Glomerular endothelial cell (primary cell): ENCODE results near the gene LHFPL3. TPM values are rescaled to one million over a fixed set of nuclear protein-coding genes. Genes with fewer than 3 reads are reported as not detected.

Source experiments
- DNase-seq: peaks from one replicate; pipeline ENCODE4 v3.0.0-alpha.2; 2011; ENCODE audit warnings: low read depth, low spot score; ENCODE audit errors: extremely low read depth
- total RNA-seq: library from RNA; depleted of rRNA; stranded (reverse); fragments of >200 nt; gene quantifications from 2 replicates; pipeline ENCODE4 v1.2.3, GENCODE V29; 2015

LHFPL3 gene
- total RNA-seq, 1 donor from 2014 or later: not detected

- no peak for DNase-seq
These were observed 496.7 kb downstream of the LHFPL3 start for GRCh38 chr7:104825099-104825498.

DNA sequence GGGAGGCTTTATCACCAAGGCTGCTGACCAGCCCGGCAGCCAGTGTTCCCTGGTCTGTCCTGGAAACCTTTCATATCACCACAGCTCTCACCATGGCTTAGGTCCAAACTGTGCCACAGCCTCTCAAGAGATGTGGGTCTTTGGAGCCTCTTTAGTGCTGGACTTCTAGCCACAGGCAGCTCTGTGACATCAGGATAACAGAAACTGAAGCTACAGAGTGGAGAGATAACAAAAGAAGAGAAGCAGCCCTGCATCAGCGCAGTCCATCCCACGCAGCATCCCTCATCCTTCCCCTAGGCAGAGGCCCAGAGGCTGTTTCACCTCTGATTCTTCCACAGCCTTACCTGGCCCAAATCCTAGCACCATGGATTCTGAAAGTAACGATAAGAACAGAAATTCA lies 497.7 kb downstream of the LHFPL3 start:
- no peak for DNase-seq

DNA sequence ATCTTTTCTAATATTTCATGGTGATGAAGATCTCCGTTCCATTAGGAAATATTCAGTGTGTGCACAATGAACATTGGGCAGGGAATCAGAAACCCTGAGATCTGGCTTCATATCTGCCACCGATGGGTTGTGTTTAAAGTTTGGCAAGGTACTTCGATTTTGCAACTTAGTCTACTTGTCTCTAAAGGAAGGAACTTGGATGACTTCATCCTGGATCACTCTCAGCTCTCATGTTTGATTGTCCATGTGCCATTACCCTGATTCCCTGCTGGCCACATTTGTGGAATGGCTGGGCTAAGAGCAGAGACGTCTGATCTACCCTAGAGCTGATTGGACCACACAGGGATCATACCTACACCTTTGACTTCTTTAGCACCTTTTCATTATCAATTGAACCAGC lies 508.6 kb downstream of the LHFPL3 start:
- DNase-seq: no peak

DNA sequence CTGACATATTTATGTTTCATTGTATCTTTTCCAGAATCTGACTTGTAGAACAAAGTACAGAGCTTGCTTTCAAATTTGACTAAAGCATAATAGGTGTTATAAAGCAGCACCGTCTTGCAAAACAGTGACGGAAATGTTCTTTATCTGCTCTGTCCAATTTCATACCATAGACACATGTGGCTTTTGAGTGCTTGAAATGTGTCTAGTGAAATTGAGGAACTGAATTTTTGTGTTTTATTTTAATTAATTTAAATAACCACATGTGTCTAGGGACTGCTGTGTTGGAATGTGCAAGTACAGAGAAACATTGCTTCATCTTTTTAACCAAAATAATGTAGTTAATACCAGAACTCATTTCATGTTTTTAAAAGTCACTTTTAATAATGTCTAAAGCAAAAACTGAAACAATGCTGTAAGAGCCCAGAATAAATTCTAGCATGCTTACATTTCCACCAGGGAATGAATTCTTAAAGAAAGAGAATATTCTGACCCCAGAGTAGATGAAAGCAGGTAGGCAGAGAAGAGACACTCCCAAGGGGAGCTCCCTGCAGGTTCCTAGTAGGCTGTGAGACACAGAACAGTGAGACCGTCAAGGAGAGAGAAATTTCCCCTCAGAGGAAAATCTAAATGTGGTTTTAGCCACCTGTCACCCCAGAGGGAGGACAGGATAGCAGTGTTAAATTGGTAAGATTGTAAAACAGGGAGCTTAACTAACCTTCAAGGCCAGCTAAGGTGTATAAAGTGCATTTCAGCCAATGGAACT lies 510.3 kb downstream of the LHFPL3 start:
- no peak for DNase-seq

GRCh38 chr7:104839842-104840241 lies 511.4 kb downstream of the LHFPL3 start:
- no peak for DNase-seq

- no peak for DNase-seq
These were observed 513.4 kb downstream of the LHFPL3 start for GRCh38 chr7:104841798-104842197.

DNA sequence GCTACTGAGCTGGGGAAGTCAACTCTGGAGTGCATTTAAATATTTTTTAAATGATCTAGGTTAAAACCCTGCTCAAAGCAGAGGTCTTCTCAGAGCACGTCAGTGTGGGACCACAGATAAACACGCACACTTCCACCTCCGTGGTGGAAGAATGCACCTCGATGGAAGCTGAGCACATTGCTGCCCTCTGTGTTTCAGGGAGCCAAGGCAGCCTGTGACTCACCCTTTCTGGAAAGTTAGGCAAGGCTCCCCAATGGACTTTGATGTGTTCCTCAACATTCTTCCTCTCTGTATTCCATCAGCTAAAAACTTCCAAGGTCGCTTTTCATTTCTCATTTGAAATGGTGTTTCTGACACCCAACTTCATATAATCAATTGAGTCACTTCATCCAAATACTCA lies 514.8 kb downstream of the LHFPL3 start:
- no peak for DNase-seq

GRCh38 chr7:104845557-104845956 lies 517.2 kb downstream of the LHFPL3 start:
- DNase-seq: no peak

DNA sequence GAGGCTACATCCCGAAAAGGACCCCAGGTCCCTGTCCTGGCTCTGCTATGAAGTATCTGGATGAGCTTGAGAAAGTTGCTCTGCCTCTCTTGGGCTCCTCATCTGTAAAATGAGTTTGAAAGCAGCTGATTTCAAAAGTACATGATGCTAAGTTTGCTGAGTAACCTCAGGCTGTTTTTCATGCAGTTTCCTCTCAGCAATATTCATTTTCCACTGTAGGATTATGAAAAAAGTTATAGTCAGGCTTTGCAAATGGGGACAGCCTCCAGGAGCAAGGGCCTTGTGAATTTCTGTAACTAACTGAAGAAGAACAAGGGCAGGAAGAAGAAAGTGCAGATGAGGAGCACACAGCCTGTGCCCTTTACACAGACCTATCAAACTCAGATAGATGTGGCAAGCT lies 518.3 kb downstream of the LHFPL3 start:
- DNase-seq: no peak

DNA sequence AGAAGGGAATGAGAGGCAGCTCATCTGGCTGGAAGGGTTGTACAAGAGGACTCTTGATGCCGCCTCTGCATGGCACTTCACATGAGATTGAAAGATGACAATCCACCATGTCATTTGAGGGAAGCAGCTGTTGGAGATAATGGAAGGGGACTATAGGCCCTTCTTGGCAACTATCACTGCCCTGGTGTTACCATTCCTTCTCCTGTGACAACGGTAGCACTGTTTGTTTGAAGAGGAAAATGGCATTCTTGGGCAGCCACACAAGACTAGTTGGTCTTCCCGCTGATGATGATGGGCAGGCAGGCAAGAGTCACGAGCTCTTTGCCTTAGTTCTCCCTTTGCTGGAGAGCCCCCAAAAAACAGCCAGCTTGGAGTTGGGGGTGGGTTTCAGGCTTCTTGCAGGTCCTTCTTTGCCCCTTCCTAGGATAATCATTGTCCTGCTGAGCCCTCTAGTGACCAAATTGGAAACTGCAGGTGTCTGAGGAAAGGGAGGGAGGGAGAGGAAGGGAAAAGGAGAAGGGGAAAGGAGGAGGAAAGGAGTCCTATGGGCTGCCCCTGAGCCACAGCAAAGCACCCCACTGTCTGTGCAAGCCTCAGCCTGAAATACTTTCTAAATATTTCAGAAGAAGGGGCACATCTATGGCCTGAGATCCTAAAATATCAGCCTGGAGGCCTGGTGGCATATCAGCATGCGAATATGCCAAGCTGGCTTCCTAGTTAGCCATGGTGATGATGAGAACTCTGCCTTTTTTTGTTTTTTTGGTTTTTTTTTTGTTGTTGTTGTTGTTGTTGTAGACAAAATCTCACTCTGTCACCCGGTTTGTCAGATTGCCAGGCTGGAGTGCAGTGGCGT lies 520.0 kb downstream of the LHFPL3 start:
- no peak for DNase-seq

GRCh38 chr7:104850374-104850773 lies 522.0 kb downstream of the LHFPL3 start:
- DNase-seq: no peak

DNA sequence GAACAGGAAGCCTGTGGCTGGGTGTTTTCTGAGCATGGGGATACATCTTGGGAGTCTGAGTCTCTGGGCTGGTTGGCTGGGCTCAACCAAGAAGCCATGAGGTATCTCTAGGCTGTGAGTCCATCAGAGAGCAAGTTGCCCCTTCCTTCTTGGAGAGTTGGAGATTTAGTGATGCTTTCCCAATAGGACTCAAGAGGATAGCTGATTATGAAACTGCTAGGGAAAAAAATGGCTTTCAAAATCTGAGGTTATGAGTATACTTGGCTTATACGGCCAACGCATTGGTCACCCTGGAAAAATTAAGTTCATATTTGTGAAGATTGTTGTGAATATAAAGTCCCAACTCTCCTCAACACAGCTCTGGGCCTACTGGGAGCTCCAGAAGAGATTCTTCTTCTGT lies 522.9 kb downstream of the LHFPL3 start:
- DNase-seq: no peak

DNA sequence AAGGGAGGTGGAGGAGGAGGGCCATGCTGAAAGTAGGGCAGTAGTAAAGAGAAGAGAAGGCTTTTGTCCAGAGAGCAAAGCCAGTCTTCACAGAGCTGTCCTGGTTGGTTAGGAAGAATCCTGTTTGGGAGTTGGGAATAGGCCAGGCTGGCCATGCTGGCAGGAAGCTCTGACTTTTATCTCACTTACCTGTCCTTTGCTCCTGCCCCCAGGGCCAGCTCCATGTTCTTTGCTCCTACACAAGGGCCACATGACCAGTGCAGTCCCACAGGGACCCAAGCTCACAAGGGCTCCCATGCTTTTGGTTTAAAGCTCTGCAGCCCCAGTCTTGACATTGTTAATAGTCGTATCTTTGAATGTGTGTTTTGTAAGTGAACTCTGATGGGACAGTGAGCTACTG lies 524.0 kb downstream of the LHFPL3 start:
- DNase-seq: no peak

DNA sequence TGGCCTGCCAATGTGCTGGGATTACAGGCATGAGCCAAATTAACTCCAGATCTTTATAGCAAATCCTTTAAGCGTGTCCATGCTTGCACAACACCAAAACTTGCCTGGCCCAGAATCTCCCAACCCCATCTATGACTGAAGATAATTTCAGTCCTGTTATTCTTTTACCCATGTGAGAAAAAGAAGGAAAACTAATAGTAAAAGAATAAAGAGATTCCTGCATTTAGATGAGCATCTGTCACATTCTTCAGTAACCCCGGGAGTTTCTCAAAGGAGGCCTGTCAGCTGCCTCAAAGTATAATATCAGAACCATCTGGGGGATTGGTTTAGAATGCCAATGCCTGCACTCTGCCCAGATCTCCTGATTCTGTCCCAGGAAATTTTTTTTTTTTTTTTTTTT lies 527.5 kb downstream of the LHFPL3 start:
- no peak for DNase-seq

DNA sequence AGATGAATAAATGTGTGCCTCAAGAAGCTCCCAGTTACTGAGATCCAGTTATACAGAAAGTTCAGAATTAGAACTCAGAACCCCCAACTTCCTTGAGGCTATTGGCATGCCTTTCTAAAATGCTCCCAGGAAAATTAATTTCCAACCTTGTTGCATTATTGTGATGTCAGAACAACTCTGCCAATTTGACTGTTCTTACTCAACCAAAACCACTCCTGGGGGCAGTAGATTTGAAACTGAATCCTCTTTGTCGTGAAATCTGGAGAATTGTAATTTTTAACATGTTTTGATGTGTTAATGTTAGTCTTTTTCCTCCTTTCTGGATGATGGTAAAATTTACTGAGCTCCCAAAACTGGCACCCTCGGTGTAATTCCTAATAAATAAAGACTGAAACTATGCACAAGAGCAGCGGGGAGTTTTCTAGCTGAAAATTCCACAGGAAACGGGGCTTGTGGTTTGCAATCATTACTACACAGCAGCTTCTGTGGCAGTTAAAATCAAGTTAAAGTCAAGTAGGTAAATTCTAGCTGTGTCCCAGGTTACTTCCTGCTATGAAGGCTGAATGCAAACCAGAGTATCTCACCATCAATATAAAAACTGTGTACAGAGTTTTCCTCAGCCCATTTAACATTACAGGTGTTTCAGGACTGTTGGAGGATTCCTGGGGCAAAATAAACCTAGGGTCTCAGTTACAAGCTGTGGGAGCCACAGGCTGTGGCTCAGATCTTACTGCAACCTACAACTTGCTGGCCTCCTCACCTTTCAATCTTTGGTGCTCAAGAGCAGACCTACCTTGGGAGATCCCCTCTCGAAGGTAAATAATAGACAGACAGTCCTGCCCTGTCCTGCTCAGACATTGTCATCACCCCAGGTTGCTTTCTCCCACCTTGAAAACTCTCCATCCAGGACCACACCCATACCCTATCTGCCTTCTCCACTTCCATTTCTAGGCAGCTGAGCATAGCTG lies 529.3 kb downstream of the LHFPL3 start:
- no peak for DNase-seq

- DNase-seq: no peak
These were observed 531.5 kb downstream of the LHFPL3 start for GRCh38 chr7:104859754-104860426.

DNA sequence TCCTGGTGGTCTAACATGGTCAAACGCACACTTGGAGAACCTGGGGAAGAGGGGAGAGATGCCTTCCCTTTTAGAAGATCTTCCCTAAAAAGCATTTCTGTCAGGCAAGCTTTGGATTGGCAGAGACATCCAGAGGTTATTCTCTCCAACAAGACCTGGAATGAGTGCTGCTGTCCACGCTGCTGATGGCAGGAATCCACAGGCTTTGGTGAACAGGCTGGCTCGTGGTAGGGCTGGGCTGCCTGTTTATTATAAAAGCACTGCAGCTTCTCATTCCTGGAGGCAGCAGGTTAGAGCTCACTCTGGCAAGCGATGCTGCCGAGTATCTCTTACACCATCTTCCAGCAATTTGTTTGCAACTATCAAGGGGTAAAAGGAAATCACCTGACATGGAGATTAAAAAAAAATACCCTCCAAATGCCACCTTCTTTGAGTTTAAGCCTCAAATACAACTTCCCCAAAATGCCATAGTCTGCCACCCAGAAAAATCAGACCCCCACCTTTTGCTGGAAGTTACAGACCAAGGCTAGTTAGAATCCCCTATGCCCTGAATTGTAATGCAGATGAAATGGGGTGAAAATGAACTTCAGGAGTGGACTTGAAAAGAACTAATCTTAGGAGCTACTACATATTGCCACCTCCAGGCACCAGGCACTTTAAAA lies 533.5 kb downstream of the LHFPL3 start:
- no peak for DNase-seq

- no peak for DNase-seq
These were observed 534.3 kb downstream of the LHFPL3 start for GRCh38 chr7:104862719-104863118.

- no peak for DNase-seq
These were observed 545.0 kb downstream of the LHFPL3 start for GRCh38 chr7:104873401-104873800.

DNA sequence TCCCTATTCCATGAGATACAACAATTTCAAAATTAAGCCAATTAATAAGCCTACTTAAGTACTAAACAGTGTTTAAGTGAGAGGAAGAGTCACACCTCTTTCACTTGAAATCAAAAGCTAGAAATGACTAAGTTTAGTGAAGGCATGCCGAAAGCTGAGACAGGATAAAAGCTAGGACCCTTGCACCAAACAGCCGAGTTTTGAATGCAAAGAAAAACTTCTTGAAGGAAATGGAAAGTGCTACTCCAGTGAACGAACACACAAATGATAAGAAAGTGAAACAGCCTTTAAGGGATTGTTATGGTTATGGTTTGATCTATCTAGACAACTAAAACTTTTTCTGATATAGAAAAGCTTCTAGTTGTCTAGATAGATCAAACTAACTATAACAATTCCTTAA lies 550.2 kb downstream of the LHFPL3 start:
- no peak for DNase-seq
